Suprapubic skin (tissue), 4 donors: Measurements from ENCODE around the gene GRPEL1.

ENCODE experiments used
- EP300 ChIP-seq: sonication (generic); formaldehyde crosslinking; IDR thresholded peaks from one replicate; pipeline ENCODE4 v1.6.1; 2017; ENCODE audit warnings: antibody characterized with exemption
- POLR2A ChIP-seq, 2 donors: fragments of 450-650 bp; IDR thresholded peaks; one replicate each; pipeline ENCODE4 v1.6.1; 2017; ENCODE audit warnings: antibody characterized with exemption in 2 of 2, mild to moderate bottlenecking in 2 of 2, moderate library complexity in 2 of 2
- POLR2AphosphoS5 ChIP-seq, 3 donors: sonication (generic); formaldehyde crosslinking; IDR thresholded peaks; one replicate each; pipeline ENCODE4 v1.6.1; 2017; ENCODE audit warnings: antibody characterized with exemption in 3 of 3
- TF ChIP-seq, protein P1 (sequence below), 2 donors: fragments of 200-600 bp in 1 of 2; fragments of 450-650 bp in 1 of 2; sonication (generic) in 1 of 2; IDR thresholded peaks; one replicate each; pipeline ENCODE4 v1.5.1; 2016 to 2019; ENCODE audit warnings: antibody characterized with exemption in 2 of 2, mild to moderate bottlenecking in 1 of 2, moderate library complexity in 1 of 2

DNA sequence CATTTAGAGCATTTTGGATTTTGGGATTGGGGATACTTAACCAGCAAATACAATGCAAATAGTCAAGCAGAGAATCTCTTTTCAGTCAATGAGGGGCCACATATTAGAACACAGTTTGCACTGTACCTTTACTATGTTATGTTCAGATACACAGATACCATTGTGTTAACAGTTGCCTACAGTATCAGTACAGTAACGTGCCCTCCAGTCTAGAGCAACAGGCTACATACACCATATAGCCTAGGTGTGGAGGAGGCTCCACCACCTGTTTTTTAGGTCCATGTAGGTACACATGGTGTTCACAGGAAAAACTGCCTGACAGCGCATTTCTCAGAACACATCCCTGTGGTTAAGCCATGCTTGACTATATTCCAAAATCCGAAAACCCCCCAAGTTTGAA is 9.1 kb downstream of the GRPEL1 start:
- TF ChIP-seq, protein P1, sequence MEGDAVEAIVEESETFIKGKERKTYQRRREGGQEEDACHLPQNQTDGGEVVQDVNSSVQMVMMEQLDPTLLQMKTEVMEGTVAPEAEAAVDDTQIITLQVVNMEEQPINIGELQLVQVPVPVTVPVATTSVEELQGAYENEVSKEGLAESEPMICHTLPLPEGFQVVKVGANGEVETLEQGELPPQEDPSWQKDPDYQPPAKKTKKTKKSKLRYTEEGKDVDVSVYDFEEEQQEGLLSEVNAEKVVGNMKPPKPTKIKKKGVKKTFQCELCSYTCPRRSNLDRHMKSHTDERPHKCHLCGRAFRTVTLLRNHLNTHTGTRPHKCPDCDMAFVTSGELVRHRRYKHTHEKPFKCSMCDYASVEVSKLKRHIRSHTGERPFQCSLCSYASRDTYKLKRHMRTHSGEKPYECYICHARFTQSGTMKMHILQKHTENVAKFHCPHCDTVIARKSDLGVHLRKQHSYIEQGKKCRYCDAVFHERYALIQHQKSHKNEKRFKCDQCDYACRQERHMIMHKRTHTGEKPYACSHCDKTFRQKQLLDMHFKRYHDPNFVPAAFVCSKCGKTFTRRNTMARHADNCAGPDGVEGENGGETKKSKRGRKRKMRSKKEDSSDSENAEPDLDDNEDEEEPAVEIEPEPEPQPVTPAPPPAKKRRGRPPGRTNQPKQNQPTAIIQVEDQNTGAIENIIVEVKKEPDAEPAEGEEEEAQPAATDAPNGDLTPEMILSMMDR (IDR thresholded peaks at IDR 0.05) = no peak
- TF ChIP-seq POLR2AphosphoS5 (IDR thresholded peaks at IDR 0.05) (no peak), POLR2A (IDR thresholded peaks at IDR 0.05) (no peak), EP300 (no peak)
